ENCODE data around the gene CTDSP2.

The CTDSP2 gene

GRCh38 chr12:57846577-57847319 lies at the start of gene CTDSP2:
Gene CTDSP2 (minus strand): TSS chr12:57846729. CDS start chr12:57846435, 294 bp downstream.
- no peak for TF ChIP-seq GATA2 (IDR thresholded peaks at IDR 0.05; ENCODE audit: low read depth, low read length)
- no peak for TF ChIP-seq GATA3 (IDR thresholded peaks at IDR 0.05; ENCODE audit: low read depth, low read length)

DNA sequence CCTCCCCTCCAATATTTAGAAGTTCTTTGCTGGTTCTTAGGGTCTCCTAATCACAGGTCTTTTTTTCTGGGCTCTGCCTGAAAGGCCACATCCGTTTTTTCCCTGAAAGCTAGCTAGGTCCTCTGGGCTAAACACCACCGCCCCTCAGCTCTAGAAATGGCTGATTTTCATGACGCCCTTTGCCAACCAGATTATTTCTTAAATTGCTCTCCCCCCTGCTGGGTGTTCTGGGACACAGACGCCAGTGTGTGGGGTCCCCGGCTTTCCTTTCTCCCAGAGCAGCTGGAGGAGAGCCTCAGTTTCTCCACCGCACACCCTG lies 49.5 kb upstream of the CTDSP2 start:
- TF ChIP-seq GATA3 (IDR thresholded peaks at IDR 0.05; ENCODE audit: low read depth, low read length) (no peak), GATA2 (IDR thresholded peaks at IDR 0.05; ENCODE audit: low read depth, low read length) (no peak)

- TF ChIP-seq GATA3 (IDR thresholded peaks at IDR 0.05; ENCODE audit: low read depth, low read length) (no peak), GATA2 (IDR thresholded peaks at IDR 0.05; ENCODE audit: low read depth, low read length) (no peak)
Measured at GRCh38 chr12:57895389-57896114, 49.0 kb upstream of the CTDSP2 start.

DNA sequence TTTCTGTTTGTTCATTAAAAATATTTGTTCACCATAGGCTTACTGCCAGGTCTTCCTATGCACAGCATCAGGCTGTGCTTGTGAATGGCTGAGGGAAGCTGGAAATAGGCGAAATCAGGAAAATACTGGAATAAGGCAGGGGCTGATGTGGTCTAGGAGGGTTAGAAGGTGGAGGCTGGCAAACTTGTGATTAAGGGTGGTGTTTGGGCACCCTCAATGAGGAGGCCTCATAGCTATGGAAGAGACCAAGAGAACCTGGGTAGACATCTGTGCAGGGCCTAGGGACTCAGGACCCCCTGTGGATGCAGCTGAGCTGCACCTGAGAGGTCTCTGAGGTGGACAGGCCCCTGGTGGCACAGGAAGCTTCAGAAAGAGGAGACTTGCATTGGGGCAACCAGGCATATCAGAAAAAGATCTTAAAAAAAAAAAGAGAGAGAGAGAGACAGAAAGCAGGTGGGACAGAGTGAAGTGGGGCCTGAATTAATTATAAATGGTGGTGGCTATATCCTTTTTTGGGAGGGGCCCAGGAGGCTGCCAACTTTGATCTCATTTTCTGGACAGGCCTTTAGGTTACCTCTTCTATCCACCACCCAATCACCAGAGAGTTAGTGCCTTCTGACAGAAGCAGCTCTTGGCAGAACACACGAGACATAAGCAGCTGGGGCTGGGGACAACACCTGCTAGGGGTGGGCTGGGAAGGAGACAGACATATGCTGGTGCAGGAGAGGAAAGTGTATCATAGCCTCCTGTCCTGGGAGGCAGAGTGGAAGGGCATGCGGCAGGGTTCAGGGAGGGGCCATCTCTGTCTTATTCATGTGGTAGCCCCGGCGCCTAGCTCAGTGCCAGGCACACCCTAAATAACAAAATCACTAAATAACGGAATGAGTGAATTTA lies 48.1 kb upstream of the CTDSP2 start:
- no peak for TF ChIP-seq GATA3 (IDR thresholded peaks at IDR 0.05; ENCODE audit: low read depth, low read length)
- no peak for TF ChIP-seq GATA2 (IDR thresholded peaks at IDR 0.05; ENCODE audit: low read depth, low read length)

DNA sequence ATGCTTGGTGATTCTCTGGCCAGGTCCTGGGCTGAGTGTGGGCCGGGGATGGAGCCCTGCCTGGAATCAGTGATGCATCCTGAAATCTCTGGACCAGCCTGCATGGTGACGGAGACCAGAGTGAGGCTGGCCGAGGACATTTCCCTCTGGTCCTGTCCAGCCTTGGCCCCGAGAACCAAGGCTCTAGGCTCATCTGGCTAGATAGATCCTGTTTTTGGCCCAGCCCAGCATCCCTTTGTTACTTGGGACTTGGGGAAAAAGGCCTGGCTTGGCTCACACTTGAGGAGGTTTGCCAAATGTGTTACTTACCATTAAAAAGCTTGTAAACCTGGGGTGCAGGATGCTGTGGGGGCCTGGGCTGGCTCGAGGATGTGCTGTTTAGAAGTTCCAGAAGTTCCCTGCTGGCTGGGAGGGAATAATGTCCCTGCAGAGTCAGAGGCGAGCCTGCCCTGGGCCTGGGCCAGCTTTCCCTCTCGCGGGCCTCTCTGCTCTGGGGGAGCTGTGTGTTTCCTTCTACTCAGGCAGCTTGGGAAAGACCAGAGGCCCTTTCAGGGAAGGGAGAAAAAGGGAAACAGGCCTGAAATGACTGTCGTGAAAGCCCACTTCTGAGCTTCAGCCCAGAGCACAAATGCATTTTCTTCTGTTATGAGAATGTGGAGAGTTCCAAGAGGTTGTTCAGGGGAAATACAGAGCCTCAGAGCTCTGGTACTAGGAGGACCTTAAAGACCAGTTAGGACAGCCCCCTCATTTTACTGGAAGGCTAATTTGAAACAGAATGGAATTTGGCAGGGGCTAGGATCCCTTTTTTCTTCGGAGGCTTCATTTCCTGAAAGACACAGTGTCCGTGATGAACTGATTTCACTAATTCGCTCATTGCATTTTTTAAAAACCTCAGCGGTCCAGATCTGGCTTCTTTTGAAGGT lies 47.2 kb upstream of the CTDSP2 start:
- TF ChIP-seq GATA2 (IDR thresholded peaks at IDR 0.05; ENCODE audit: low read depth, low read length), result no peak
- no peak for TF ChIP-seq GATA3 (IDR thresholded peaks at IDR 0.05; ENCODE audit: low read depth, low read length)

- TF ChIP-seq GATA2 (IDR thresholded peaks at IDR 0.05; ENCODE audit: low read depth, low read length) (no peak), GATA3 (IDR thresholded peaks at IDR 0.05; ENCODE audit: low read depth, low read length) (no peak)
Measured at GRCh38 chr12:57892232-57892972, 45.9 kb upstream of the CTDSP2 start.

DNA sequence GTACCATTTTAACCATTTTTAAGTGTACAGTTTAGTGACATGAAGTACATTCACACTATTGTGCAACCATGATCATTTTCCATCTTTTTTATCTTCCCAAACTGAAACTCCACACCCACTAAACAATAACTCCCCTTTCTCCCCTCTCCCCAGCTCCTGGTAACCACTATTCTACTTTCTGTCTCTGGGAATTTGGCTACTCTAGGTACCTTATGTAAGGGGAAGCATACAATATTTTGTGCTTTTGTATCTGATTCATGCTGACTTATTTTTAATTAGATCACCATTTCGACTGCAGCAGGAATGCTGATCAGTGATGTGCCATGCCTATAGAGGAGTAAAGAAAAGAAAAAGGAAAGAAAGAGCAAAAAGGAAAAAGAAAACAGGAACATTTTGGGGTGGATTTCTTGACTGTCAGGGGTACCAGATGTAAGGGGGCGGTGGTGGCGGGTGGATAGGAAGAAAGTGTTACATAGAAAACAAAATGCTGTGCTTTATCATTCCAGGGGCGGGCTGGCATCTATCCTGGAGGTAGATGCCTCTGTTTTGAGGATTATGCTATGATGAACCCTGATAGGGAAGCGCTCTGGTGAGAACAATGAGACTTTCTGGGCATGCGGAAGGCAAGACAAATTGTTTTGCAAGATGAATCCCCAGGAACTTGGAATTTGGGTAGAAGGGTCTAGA lies 45.2 kb upstream of the CTDSP2 start:
- TF ChIP-seq GATA2 (IDR thresholded peaks at IDR 0.05; ENCODE audit: low read depth, low read length), result no peak
- TF ChIP-seq GATA3 (IDR thresholded peaks at IDR 0.05; ENCODE audit: low read depth, low read length), result no peak

DNA sequence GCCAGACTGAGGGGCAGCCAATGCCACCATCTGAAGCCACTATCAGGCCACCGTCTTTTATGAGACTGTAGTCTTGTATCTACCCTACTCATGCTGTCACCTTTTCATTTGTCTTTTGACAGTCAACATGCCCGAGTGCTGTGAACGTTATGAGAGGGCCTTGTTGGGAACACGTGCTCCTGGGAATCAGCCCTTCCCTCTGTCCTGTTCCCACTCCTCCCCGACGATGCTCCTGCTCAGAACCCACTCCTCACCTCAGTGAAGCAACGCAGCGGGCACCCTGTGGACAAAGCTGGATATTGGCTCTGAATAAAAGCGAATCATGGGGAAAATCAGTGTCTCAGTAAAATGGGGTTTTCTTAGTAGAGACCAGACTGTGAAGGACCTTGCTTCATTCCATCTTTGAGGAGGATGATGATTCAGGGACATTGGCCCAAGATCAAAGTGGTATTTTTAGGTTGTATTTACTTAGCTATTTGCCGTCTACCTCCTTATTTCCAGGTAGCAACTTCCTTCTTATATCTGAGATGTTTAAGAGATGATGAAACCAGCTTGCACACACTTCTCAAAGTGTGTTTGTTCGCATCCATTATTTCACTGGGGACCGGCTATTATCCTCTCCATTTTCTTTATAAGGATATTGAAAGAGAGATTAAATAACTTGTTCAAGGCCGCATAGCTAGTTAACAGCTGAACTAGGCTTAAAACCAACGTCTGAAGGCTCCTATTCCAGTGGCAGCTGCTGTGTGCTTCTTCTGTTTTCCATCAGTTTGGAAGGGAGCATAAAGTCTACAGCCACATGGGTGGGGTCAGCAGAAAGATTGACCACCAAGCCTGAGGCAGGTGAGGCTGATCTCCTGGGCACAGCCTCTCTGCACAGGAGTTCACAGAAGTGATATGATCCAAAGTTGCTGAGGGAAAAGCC lies 43.9 kb upstream of the CTDSP2 start:
- TF ChIP-seq GATA3 (IDR thresholded peaks at IDR 0.05; ENCODE audit: low read depth, low read length), result no peak
- no peak for TF ChIP-seq GATA2 (IDR thresholded peaks at IDR 0.05; ENCODE audit: low read depth, low read length)

- no peak for TF ChIP-seq GATA3 (IDR thresholded peaks at IDR 0.05; ENCODE audit: low read depth, low read length)
- no peak for TF ChIP-seq GATA2 (IDR thresholded peaks at IDR 0.05; ENCODE audit: low read depth, low read length)
Measured at GRCh38 chr12:57889500-57889989, 43.0 kb upstream of the CTDSP2 start.

- no peak for TF ChIP-seq GATA3 (IDR thresholded peaks at IDR 0.05; ENCODE audit: low read depth, low read length)
- TF ChIP-seq GATA2 (IDR thresholded peaks at IDR 0.05; ENCODE audit: low read depth, low read length), result no peak
Measured at GRCh38 chr12:57888409-57889157, 42.1 kb upstream of the CTDSP2 start.

Data from SH-SY5Y (cell line).